ENCODE results near the gene OSBP2. TPM values are rescaled to one million over a fixed set of nuclear protein-coding genes. Genes with fewer than 3 reads are reported as not detected.

The OSBP2 gene
- total and polyA plus RNA-seq, 8 donors: 1.9 to 3.3 (median 2.6) TPM

DNA sequence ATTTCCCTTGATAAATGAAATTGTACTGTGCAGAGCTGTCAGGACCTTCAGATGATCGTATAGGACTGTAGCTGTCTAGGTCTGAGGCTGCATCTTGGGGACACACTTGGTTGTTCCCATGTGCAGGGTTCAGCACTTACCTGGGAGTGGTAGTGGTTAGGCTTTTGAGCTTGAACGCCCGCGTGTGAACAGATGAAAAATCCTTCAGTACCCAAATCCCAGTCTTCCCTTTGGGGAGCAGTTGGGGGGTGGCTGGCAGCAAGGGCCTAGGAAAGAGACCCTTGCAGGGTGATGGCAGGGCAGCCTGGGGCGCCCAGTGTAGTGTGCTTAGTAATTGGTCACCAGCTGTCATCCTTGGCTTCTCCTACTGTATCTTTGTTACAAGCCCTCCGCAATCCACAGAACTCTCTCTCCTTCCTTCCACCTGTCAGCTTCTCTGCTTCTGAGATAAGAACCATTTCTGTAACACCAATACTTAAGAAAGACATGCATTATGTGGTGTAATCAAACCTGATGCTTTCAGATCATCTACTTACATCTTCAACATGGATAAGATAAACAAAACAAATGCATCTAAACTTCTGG lies 209.3 kb downstream of the OSBP2 start:
- intact Hi-C loops (cut with DNase I): no loop called here
- 92 to 93% methylated on average over 6 of the region's 6 CpGs for WGBS, 2 donors
- Histone ChIP-seq H3K27me3 (no peaks in the 10 kb centered on the region), H3K9me3 (no peaks in the 10 kb centered on the region), H3K27ac (no peak overlapping the region), H3K4me1 (no peaks in the 10 kb centered on the region), H3K36me3 (peaks cover 0 to 5% (median 0%) of the 10 kb centered on the region in 3 donors), H3K4me3 (no peak overlapping the region)
- FAIRE-seq (no peak), DNase-seq (no peak), ATAC-seq (no peak)
- TF ChIP-seq, protein P1, sequence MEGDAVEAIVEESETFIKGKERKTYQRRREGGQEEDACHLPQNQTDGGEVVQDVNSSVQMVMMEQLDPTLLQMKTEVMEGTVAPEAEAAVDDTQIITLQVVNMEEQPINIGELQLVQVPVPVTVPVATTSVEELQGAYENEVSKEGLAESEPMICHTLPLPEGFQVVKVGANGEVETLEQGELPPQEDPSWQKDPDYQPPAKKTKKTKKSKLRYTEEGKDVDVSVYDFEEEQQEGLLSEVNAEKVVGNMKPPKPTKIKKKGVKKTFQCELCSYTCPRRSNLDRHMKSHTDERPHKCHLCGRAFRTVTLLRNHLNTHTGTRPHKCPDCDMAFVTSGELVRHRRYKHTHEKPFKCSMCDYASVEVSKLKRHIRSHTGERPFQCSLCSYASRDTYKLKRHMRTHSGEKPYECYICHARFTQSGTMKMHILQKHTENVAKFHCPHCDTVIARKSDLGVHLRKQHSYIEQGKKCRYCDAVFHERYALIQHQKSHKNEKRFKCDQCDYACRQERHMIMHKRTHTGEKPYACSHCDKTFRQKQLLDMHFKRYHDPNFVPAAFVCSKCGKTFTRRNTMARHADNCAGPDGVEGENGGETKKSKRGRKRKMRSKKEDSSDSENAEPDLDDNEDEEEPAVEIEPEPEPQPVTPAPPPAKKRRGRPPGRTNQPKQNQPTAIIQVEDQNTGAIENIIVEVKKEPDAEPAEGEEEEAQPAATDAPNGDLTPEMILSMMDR (IDR thresholded peaks at IDR 0.05): no peak

DNA sequence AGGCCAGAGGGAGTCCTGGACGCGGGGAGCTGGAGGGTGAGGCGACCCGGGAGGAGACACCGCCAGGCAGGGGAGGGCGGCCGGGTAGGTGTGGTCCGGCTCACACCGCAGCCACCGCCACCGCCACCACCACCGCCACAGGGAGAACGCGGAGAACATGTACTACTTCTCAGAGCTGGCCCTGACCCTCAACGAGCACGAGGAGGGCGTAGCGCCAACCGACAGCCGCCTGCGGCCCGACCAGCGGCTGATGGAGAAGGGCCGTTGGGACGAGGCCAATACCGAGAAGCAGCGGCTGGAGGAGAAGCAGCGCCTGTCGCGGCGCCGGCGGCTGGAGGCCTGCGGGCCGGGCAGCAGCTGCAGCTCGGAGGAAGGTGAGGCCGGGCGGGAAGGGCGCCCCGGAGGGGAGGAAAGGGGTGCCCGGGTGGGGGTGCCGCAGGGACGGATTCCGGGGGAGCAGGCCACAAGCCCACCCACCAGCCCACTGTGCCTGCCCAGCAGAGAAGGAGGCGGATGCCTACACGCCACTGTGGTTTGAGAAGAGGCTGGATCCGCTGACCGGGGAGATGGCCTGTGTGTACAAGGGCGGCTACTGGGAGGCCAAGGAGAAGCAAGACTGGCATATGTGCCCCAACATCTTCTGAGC lies 211.1 kb downstream of the OSBP2 start:
- 95 to 97% methylated on average over 48 to 49 of the region's 49 CpGs for whole genome bisulfite sequencing, 2 donors
- Histone ChIP-seq H3K27me3 (no peaks in the 10 kb centered on the region), H3K4me1 (no peaks in the 10 kb centered on the region), H3K4me3 (no peak overlapping the region), H3K9me3 (no peaks in the 10 kb centered on the region), H3K27ac (no peak overlapping the region), H3K36me3 (peaks cover 0 to 3% (median 0%) of the 10 kb centered on the region in 3 donors)
- ATAC-seq: no peak
- intact Hi-C loops (cut with DNase I): no loop called here
- no peak for FAIRE-seq
- TF ChIP-seq, protein P1 (IDR thresholded peaks at IDR 0.05): no peak
- peak in 1 of 6 donors; percentile 56 for DNase-seq

DNA sequence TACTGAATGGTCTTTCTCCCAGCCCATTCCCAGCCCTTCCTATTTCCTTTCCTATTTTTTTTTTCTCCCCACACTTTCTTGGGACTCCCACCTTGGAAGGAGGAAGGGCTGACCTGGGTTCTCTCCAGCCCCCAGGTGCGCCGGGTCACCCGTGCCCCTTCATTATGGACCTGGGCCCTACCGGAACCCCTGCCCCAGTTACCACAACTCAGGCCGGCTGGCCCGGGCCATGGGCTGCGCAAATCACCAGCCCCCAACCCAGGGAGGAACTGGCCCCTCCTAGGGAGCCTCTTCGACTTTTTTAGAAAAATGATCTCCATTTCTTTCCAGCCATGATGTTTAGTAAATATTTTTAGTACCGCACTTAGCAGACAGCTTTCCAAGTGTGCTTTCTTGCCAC lies 211.7 kb downstream of the OSBP2 start:
- intact Hi-C loops (cut with DNase I): no loop called here
- Histone ChIP-seq H3K27ac (no peak overlapping the region), H3K9me3 (no peaks in the 10 kb centered on the region), H3K4me3 (no peak overlapping the region), H3K27me3 (no peaks in the 10 kb centered on the region), H3K4me1 (no peaks in the 10 kb centered on the region), H3K36me3 (no peaks in the 10 kb centered on the region)
- TF ChIP-seq, protein P1 (IDR thresholded peaks at IDR 0.05): no peak
- ATAC-seq (no peak), FAIRE-seq (no peak), DNase-seq (no peak)
- 96 to 98% methylated on average over 9 of the region's 9 CpGs for WGBS, 2 donors

DNA sequence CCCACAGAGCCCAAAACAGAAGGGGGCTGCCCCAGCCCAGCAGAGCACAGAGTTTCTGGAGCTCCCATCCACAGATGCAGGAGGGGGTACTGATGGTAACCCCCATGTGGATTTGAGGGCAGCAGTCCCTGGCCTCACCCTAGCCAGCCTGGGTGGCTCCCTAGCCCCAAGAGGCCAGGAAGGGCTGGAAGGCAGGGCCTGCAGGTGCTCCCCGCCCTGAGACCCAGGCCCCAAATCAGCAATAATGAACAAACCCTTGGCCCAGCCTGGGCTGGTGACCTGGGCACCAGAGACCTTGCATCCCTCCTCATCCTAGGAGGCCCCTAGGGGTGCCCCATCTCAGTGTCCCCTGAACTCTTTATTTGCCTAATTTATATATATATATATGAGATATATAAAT lies 212.3 kb downstream of the OSBP2 start:
- 88 to 92% methylated on average over 1 of the region's 1 CpG for WGBS, 2 donors
- no peak for ATAC-seq
- Histone ChIP-seq H3K4me1 (no peaks in the 10 kb centered on the region), H3K27ac (no peak overlapping the region), H3K9me3 (no peaks in the 10 kb centered on the region), H3K36me3 (no peaks in the 10 kb centered on the region), H3K4me3 (no peak overlapping the region), H3K27me3 (no peaks in the 10 kb centered on the region)
- TF ChIP-seq, protein P1 (IDR thresholded peaks at IDR 0.05): no peak
- no peak for DNase-seq
- FAIRE-seq: no peak
- intact Hi-C loops (cut with DNase I): no loop called here

DNA sequence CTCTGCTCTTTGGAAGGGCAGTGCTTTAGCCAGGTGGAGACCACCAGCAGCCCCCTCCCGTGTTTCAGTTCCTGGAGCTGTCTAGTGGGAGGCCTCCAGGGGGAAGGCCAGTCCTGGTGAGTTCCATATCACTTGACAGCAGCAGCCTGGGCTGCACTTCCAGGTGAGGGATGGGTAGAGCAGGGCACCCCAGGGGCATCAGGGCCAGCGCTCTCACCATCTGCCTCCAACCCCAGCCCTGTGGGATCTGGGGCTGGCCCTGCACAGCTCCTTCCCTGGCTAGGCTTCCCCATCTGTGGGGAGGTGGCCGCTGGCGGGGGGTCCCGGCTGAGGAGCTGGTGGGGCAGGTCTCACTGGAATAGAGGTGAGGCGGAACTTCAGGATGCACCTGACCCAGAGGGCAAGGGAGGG lies 213.4 kb downstream of the OSBP2 start:
- DNase-seq: no peak
- no peak for ATAC-seq
- H3K9me3 ChIP-seq: no peaks in the 10 kb centered on the region
- intact Hi-C loops (cut with DNase I): no loop called here
- 89 to 93% methylated on average over 6 of the region's 6 CpGs for WGBS, 2 donors
- H3K36me3 ChIP-seq: no peaks in the 10 kb centered on the region
- TF ChIP-seq, protein P1 (IDR thresholded peaks at IDR 0.05): no peak
- H3K4me3 ChIP-seq: no peak overlapping the region
- H3K4me1 ChIP-seq: no peaks in the 10 kb centered on the region
- no peak overlapping the region for H3K27ac ChIP-seq
- no peaks in the 10 kb centered on the region for H3K27me3 ChIP-seq
- FAIRE-seq: no peak

Measured in pancreas (tissue), 10 donors.